Measurements from ENCODE around the gene DPM3.

DPM3 gene

DNA sequence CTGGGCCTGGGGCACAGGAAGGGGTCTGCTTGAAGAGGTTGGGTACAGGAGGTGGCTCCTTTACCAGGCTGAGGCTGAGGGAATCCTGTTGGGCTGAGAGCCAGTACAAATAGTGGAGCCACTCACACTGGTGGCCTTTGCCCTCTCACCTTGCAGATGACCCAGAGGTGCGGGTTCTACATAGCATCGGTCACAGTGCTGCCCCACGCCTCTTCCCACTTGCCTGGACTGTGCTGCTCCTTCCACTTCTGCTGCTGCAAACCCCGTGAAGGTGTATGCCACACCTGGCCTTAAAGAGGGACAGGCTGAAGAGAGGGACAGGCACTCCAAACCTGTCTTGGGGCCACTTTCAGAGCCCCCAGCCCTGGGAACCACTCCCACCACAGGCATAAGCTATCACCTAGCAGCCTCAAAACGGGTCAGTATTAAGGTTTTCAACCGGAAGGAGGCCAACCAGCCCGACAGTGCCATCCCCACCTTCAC lies 6.5 kb downstream of the DPM3 start:
- Histone ChIP-seq H3K27ac (no peak overlapping the region), H3K4me3 (ENCODE audit: low read depth, low read length) (no peak overlapping the region)
- TF ChIP-seq, protein P1, sequence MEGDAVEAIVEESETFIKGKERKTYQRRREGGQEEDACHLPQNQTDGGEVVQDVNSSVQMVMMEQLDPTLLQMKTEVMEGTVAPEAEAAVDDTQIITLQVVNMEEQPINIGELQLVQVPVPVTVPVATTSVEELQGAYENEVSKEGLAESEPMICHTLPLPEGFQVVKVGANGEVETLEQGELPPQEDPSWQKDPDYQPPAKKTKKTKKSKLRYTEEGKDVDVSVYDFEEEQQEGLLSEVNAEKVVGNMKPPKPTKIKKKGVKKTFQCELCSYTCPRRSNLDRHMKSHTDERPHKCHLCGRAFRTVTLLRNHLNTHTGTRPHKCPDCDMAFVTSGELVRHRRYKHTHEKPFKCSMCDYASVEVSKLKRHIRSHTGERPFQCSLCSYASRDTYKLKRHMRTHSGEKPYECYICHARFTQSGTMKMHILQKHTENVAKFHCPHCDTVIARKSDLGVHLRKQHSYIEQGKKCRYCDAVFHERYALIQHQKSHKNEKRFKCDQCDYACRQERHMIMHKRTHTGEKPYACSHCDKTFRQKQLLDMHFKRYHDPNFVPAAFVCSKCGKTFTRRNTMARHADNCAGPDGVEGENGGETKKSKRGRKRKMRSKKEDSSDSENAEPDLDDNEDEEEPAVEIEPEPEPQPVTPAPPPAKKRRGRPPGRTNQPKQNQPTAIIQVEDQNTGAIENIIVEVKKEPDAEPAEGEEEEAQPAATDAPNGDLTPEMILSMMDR (IDR thresholded peaks at IDR 0.05; ENCODE audit: low read depth, low read length), result no peak

DNA sequence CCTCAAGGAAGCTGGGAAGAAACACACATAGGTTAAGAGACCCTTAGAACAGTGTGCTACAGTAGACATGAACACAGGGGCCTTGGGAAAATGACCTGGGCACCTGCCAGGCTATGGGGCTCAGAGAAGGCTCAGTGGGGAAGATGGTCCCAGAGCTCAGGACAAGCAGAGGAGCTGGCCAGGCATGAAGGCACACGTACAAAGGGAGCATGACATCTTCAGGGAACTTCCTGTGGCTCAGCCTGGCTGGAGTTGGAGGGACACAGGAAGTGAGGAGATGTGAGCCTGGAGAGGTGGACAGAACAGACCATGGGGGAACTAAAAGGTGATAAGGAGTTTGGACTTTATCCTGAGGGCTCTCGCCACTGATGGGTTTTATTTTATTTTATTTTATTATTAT lies 8.5 kb downstream of the DPM3 start:
- H3K27me3 ChIP-seq (ENCODE audit: insufficient read depth, low read depth, severe bottlenecking), result peaks cover 14% of the 10 kb centered on the region
- TF ChIP-seq, protein P1 (IDR thresholded peaks at IDR 0.05; ENCODE audit: low read depth, low read length), result no peak

More for the DNA sequence above, 6.5 kb downstream of the DPM3 start:
- no peak for DNase-seq
- Histone ChIP-seq H3K36me3 (peaks cover 29% of the 10 kb centered on the region), H3K27me3 (ENCODE audit: insufficient read depth, low read depth, severe bottlenecking) (no peaks in the 10 kb centered on the region), H3K9me3 (ENCODE audit: severe bottlenecking) (no peaks in the 10 kb centered on the region)

DNA sequence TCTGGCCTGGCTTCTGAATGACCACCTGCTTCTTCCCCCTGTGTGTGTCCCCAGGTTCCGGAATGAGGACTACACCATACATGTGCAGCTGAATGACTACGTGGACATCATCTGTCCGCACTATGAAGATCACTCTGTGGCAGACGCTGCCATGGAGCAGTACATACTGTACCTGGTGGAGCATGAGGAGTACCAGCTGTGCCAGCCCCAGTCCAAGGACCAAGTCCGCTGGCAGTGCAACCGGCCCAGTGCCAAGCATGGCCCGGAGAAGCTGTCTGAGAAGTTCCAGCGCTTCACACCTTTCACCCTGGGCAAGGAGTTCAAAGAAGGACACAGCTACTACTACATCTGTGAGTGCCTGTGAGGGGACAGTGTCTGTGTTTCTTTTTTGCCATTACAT lies 9.0 kb downstream of the DPM3 start:
- no peak for DNase-seq
- no peaks in the 10 kb centered on the region for H3K9me3 ChIP-seq (ENCODE audit: severe bottlenecking)
- H3K4me3 ChIP-seq (ENCODE audit: low read depth, low read length), result no peak overlapping the region
- peaks cover 16% of the 10 kb centered on the region for H3K27me3 ChIP-seq (ENCODE audit: insufficient read depth, low read depth, severe bottlenecking)
- H3K36me3 ChIP-seq, result peaks cover 9% of the 10 kb centered on the region; the same call in 1 of the 2 replicates
- H3K27ac ChIP-seq, result no peak overlapping the region
- TF ChIP-seq, protein P1 (IDR thresholded peaks at IDR 0.05; ENCODE audit: low read depth, low read length), result no peak

More for the DNA sequence above, 8.5 kb downstream of the DPM3 start:
- no peak overlapping the region for H3K4me3 ChIP-seq (ENCODE audit: low read depth, low read length)
- H3K27ac ChIP-seq, result no peak overlapping the region
- peaks cover 10% of the 10 kb centered on the region for H3K36me3 ChIP-seq
- H3K9me3 ChIP-seq (ENCODE audit: severe bottlenecking), result no peaks in the 10 kb centered on the region
- no peak for DNase-seq

DNA sequence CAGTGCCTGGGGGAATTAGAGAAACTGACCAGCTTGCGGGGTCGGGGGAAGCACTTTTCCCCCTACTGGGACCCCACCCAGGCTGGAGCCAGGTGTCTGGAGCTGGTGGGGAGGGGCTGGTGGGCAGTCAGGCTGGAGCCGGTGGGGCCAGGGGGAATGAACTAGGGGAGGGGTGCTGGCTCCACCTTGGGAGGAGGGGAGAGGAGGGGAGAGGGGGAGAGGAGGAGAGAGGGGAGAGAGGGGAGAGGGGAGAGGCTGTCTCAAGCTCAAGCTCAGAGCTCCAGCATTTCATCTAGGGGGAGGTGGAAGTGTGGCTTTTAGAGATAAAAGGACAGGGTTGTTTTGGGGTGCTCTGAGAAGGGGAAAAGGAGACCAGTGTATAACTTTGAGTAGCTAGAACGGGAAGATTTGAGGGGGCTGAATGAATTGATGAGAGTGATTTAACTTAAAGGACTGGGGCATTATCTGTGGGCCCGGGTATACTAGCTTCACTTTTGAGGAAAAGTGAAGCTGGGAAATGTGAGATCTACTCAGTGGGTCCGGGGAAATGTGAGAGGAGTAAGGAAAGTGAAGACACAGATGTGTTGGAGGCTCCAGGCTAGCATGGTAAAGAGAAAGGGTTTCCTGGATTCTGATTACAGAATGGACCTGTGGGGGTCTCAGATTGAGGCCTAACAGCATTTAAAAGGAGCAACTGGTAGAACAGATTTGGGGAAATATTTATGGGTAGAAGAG lies 9.9 kb downstream of the DPM3 start:
- H3K27ac ChIP-seq, result peak overlapping the region; percentile 15
- DNase-seq, result peak; percentile 76
- peaks cover 16% of the 10 kb centered on the region for H3K27me3 ChIP-seq (ENCODE audit: insufficient read depth, low read depth, severe bottlenecking)
- peaks cover 9% of the 10 kb centered on the region; the same call in 1 of the 2 replicates for H3K36me3 ChIP-seq
- no peaks in the 10 kb centered on the region for H3K9me3 ChIP-seq (ENCODE audit: severe bottlenecking)
- TF ChIP-seq, protein P1 (IDR thresholded peaks at IDR 0.05; ENCODE audit: low read depth, low read length), result no peak
- H3K4me3 ChIP-seq (ENCODE audit: low read depth, low read length), result peak overlapping the region; percentile 0; the same call in 1 of the 2 replicates

DNA sequence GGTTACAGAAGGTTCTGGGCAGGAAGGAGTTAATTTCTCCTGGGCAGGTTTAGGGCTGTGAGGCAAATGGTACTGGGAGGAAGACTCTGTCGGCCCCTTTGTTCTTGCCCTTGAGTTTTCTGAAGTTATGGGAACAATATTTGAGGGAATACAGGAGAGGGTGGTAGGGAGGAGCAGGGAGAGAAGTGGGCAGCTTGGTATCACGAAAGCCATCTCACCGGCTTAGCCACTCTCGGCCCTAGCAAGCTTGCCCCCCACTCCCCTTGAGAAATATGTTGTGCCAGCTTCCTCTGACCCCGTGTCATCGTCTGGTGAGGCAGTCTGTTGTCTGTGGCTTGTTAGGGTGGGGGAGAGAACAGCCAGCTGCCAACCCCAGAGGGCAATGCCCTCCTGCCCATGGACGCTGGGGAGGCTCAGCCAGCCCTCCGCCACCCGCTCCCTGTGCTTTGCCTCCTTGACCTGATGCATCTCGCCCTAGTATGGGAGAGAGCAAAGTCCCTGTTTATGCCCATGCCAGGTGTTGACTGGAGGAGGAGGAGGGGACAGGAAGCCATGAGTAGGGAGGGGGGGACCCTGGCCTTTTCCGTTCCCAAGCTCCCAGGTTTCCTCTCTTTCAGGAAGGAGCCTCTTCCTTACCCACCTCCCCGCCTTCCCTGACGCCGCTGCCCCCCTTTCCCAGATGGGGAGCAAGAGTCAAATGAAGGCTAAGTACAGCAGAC lies 11.4 kb downstream of the DPM3 start:
- H3K36me3 ChIP-seq, result peaks cover 7% of the 10 kb centered on the region; the same call in 1 of the 2 replicates
- no peak overlapping the region for H3K4me3 ChIP-seq (ENCODE audit: low read depth, low read length)
- H3K9me3 ChIP-seq (ENCODE audit: severe bottlenecking), result no peaks in the 10 kb centered on the region
- H3K27me3 ChIP-seq (ENCODE audit: insufficient read depth, low read depth, severe bottlenecking), result peaks cover 16% of the 10 kb centered on the region
- TF ChIP-seq, protein P1 (IDR thresholded peaks at IDR 0.05; ENCODE audit: low read depth, low read length), result no peak
- no peak for DNase-seq
- H3K27ac ChIP-seq, result no peak overlapping the region
